B cell (primary cell): ENCODE data around the gene ZNF222. TPM values are rescaled to one million over a fixed set of nuclear protein-coding genes. Genes with fewer than 3 reads are reported as not detected.

Experiments
- ATAC-seq: fragments of 200-7000 bp; cut with Tn5 transposase; one replicate; pipeline ENCODE4 v1.10.0; 2021; ENCODE audit warnings: low read depth, mild to moderate bottlenecking, moderate number of reproducible peaks, moderate library complexity
- CTCF ChIA-PET: fragments of 350-600 bp; sonication (Branson Sonifier 250); formaldehyde crosslinking; loops from one replicate; lab custom pipeline; 2021; ENCODE audit warnings: antibody characterized with exemption, inconsistent platforms; lab: Charles Lee
- POLR2A ChIA-PET: fragments of 350-600 bp; sonication (Branson Sonifier 250); formaldehyde crosslinking; loops from one replicate; lab custom pipeline; 2021; ENCODE audit warnings: antibody characterized with exemption; lab: Charles Lee
- DNase-seq: peaks from one replicate; pipeline ENCODE4 v3.0.0; 2013
- H2AFZ ChIP-seq: 2 replicates; pipeline ENCODE4 v1.6.1; 2012; ENCODE audit warnings: mild to moderate bottlenecking, low read depth, low read length; ENCODE audit not compliant: insufficient read depth, poor library complexity, severe bottlenecking
- H3K27ac ChIP-seq, 2 donors: 1 replicate in 1 of 2; 2 replicates in 1 of 2; pipeline ENCODE4 v1.5.1; 2012 to 2013; ENCODE audit warnings: low read length in 2 of 2, mild to moderate bottlenecking in 2 of 2, moderate library complexity in 1 of 2
- H3K27me3 ChIP-seq, 4 experiments: fragments of 200-600 bp in 1 of 4; sonication (generic) in 1 of 4; replicated peaks in 1 of 4; 1 replicate in 2 of 4; 2 replicates in 2 of 4; pipeline versions ENCODE4 v1.6.1 to v1.7.0; 2013 to 2016; ENCODE audit warnings: low read length in 3 of 4, mild to moderate bottlenecking in 2 of 4, mixed read lengths in 1 of 4, moderate library complexity in 1 of 4; ENCODE audit not compliant: insufficient read depth in 4 of 4, control insufficient read depth in 3 of 4; ENCODE audit errors: control extremely low read depth in 1 of 4
- H3K36me3 ChIP-seq, 2 experiments: replicated peaks in 1 of 2; 1 replicate in 1 of 2; 2 replicates in 1 of 2; pipeline versions ENCODE4 v1.6.1 to v1.7.1; 2013; ENCODE audit warnings: low read length in 1 of 2; ENCODE audit not compliant: insufficient read depth in 2 of 2, control insufficient read depth in 1 of 2; ENCODE audit errors: control extremely low read depth in 1 of 2, extremely low read depth in 1 of 2
- H3K4me1 ChIP-seq, 2 donors: fragments of 200-600 bp in 1 of 2; sonication (generic) in 1 of 2; 1 replicate in 1 of 2; 2 replicates in 1 of 2; pipeline versions ENCODE4 v1.5.1 to v1.6.1; 2013 to 2017; ENCODE audit warnings: low read length in 2 of 2; ENCODE audit not compliant: control insufficient read depth in 2 of 2, insufficient read depth in 2 of 2
- H3K4me2 ChIP-seq: replicated peaks from 2 replicates; pipeline ENCODE3; 2012; ENCODE audit warnings: mild to moderate bottlenecking, low read depth, low read length; ENCODE audit not compliant: poor library complexity, severe bottlenecking
- H3K4me3 ChIP-seq, 5 experiments: fragments of 200-600 bp in 1 of 5; sonication (generic) in 1 of 5; 1 replicate in 3 of 5; 2 replicates in 2 of 5; pipeline versions ENCODE4 v1.5.1 to v1.7.0; 2011 to 2016; ENCODE audit warnings: low read length in 4 of 5, mild to moderate bottlenecking in 4 of 5, low read depth in 2 of 5, control low read depth in 1 of 5, moderate library complexity in 1 of 5; ENCODE audit not compliant: insufficient read depth in 1 of 5; ENCODE audit errors: control extremely low read depth in 1 of 5, extremely low read depth in 1 of 5
- H3K79me2 ChIP-seq: fragments of 200-600 bp; sonication (generic); one replicate; pipeline ENCODE4 v1.6.0; 2016; ENCODE audit warnings: low read length; ENCODE audit not compliant: control insufficient read depth, insufficient read depth
- H3K9ac ChIP-seq: fragments of 200-600 bp; sonication (generic); 2 replicates; pipeline ENCODE4 v1.6.1; 2017; ENCODE audit warnings: mild to moderate bottlenecking, low read length, moderate library complexity
- H3K9me3 ChIP-seq, 3 donors: one replicate each; pipeline versions ENCODE4 v1.6.1 to v1.7.1; 2013; ENCODE audit warnings: low read length in 2 of 3; ENCODE audit not compliant: control insufficient read depth in 2 of 3, insufficient read depth in 1 of 3; ENCODE audit errors: control extremely low read depth in 1 of 3
- H4K20me1 ChIP-seq: 2 replicates; pipeline ENCODE4 v1.6.0; 2012; ENCODE audit warnings: mild to moderate bottlenecking, low read length; ENCODE audit not compliant: insufficient read depth, control insufficient read depth, poor library complexity, severe bottlenecking
- H3K27ac Mint-ChIP-seq: one replicate; pipeline ENCODE4 v1.8.0; 2021; ENCODE audit warnings: mixed read lengths
- H3K27me3 Mint-ChIP-seq: one replicate; pipeline ENCODE4 v1.8.0; 2021; ENCODE audit warnings: mixed read lengths
- H3K4me1 Mint-ChIP-seq: one replicate; pipeline ENCODE4 v1.8.0; 2021; ENCODE audit warnings: mixed read lengths
- H3K4me3 Mint-ChIP-seq: one replicate; pipeline ENCODE4 v1.8.0; 2021; ENCODE audit warnings: mixed read lengths
- H3K9me3 Mint-ChIP-seq: one replicate; pipeline ENCODE4 v1.8.0; 2022; ENCODE audit warnings: mixed read lengths; ENCODE audit not compliant: insufficient read depth
- EZH2 ChIP-seq: IDR thresholded peaks from 2 replicates; pipeline ENCODE4 v1.6.1; 2012; ENCODE audit warnings: borderline replicate concordance, low read depth, mild to moderate bottlenecking, moderate library complexity, low read length; ENCODE audit not compliant: insufficient read depth, poor library complexity, severe bottlenecking
- WGBS: methylation state at CpG from one replicate; pipeline ENCODE4 v1.1.5; 2013; ENCODE audit warnings: missing lambda C conversion rate; ENCODE audit not compliant: insufficient coverage; 5-methylcytosine and 5-hydroxymethylcytosine counted together
- intact Hi-C: fragments of 100-400 bp; cut with micrococcal nuclease; formaldehyde crosslinking; loops from one replicate; pipeline ENCODE4 v1.10.0; 2022
- polyA plus RNA-seq: library from polyadenylated mRNA; depleted of rRNA; stranded (reverse); fragments of >200 nt; gene quantifications from 2 replicates; pipeline ENCODE4 v1.2.3, GENCODE V29; 2012
- total RNA-seq, 2 donors: library from RNA; stranded (reverse); fragments of 120-200 nt in 1 of 2; gene quantifications; 1 replicate in 1 of 2; 2 replicates in 1 of 2; pipeline versions ENCODE4 v1.2.3 to v1.2.4, GENCODE V29; 2013 to 2022
- TF ChIP-seq, protein P1 (sequence below): fragments of 200-600 bp; IDR thresholded peaks from one replicate; pipeline ENCODE4 v1.8.0; 2022; ENCODE audit warnings: antibody characterized with exemption, mild to moderate bottlenecking

The ZNF222 gene
- total and polyA plus RNA-seq, 2 donors (not counting 1 experiment from before 2014, with no cell fraction given) = 2.5 to 7.5 TPM

DNA sequence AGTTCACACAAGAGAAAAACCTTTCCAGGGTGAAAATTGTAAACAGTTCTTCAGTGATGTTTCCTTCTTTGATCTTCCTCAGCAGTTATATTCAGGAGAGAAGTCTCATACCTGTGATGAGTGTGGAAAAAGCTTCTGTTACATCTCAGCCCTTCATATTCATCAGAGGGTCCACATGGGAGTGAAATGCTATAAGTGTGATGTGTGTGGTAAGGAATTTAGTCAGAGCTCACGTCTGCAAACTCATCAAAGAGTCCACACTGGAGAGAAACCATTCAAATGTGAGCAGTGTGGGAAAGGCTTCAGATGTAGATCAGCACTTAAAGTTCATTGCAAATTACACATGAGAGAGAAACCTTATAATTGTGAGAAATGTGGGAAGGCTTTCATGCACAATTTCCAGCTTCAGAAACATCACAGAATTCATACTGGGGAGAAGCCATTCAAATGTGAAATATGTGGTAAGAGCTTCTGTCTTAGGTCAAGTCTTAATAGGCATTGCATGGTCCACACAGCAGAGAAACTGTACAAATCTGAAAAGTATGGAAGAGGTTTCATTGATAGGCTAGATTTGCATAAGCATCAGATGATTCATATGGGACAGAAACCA is 6.9 kb downstream of the ZNF222 start:
- CTCF ChIA-PET = no interaction called here
- Histone ChIP-seq H3K9me3 (peaks cover 25 to 77% (median 40%) of the 10 kb centered on the region in 3 donors), H3K4me1 (no peaks in the 10 kb centered on the region), H4K20me1 (no peaks in the 10 kb centered on the region), H3K27me3 (no peaks in the 10 kb centered on the region), H3K27ac (no peak overlapping the region), H3K4me3 (peak overlapping the region in 1 of 5 experiments; percentile 18), H3K79me2 (no peaks in the 10 kb centered on the region), H3K4me2 (no peak overlapping the region), H3K9ac (no peak overlapping the region), H3K36me3 (peaks cover 29 to 54% of the 10 kb centered on the region in 2 experiments), H2AFZ (no peak overlapping the region)
- DNase-seq (no peak), ATAC-seq (no peak)
- Mint-ChIP-seq H3K4me3 (no peak overlapping the region), H3K4me1 (peaks cover 1% of the 10 kb centered on the region), H3K27me3 (no peaks in the 10 kb centered on the region), H3K9me3 (peaks cover 25% of the 10 kb centered on the region), H3K27ac (no peak overlapping the region)
- TF ChIP-seq EZH2 = no peak
- TF ChIP-seq, protein P1, sequence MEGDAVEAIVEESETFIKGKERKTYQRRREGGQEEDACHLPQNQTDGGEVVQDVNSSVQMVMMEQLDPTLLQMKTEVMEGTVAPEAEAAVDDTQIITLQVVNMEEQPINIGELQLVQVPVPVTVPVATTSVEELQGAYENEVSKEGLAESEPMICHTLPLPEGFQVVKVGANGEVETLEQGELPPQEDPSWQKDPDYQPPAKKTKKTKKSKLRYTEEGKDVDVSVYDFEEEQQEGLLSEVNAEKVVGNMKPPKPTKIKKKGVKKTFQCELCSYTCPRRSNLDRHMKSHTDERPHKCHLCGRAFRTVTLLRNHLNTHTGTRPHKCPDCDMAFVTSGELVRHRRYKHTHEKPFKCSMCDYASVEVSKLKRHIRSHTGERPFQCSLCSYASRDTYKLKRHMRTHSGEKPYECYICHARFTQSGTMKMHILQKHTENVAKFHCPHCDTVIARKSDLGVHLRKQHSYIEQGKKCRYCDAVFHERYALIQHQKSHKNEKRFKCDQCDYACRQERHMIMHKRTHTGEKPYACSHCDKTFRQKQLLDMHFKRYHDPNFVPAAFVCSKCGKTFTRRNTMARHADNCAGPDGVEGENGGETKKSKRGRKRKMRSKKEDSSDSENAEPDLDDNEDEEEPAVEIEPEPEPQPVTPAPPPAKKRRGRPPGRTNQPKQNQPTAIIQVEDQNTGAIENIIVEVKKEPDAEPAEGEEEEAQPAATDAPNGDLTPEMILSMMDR = no peak
- intact Hi-C loops = no loop called here
- POLR2A ChIA-PET = no interaction called here
- 71% methylated on average over 1 of the region's 1 CpG for WGBS

DNA sequence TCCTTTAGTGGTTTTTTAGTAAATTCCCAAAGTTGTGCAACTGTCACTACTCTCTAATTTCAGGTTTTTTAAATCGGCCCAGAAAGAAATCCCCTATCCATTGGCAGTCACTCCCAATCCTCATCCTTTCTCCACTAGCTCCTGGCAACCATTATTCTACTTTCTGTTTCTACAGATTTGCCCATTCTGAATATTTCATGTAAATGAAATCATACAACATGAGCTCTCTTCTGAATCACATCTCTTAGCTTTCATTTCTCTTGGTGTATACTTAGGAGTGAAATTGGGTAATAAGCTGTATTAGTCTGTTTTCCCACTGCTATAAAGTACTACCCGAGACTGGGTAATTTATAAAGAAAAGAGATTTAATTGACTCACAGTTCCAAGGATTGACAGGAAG is 17.0 kb downstream of the ZNF222 start:
- CTCF ChIA-PET = no interaction called here
- Histone ChIP-seq H3K79me2 (no peaks in the 10 kb centered on the region), H3K27me3 (peaks cover 0 to 8% (median 0%) of the 10 kb centered on the region in 4 experiments), H3K4me2 (no peak overlapping the region), H3K4me3 (no peak overlapping the region), H3K9me3 (peaks cover 2 to 10% (median 5%) of the 10 kb centered on the region in 3 donors), H3K4me1 (no peaks in the 10 kb centered on the region), H3K9ac (no peak overlapping the region), H2AFZ (no peak overlapping the region), H3K36me3 (no peaks in the 10 kb centered on the region), H4K20me1 (no peaks in the 10 kb centered on the region), H3K27ac (no peak overlapping the region)
- intact Hi-C loops = no loop called here
- Mint-ChIP-seq H3K4me3 (no peak overlapping the region), H3K9me3 (peaks cover 21% of the 10 kb centered on the region), H3K4me1 (no peaks in the 10 kb centered on the region), H3K27me3 (peaks cover 34% of the 10 kb centered on the region), H3K27ac (no peak overlapping the region)
- DNase-seq (no peak), ATAC-seq (no peak)
- 100% methylated on average over 1 of the region's 2 CpGs for WGBS
- POLR2A ChIA-PET = interaction anchor here (1.0 kb wide), 1 partner anchor 13 kb away, joined by 3 read pairs; no protein-coding TSS in a partner anchor
- no peak for TF ChIP-seq EZH2
- TF ChIP-seq, protein P1 = no peak
